ENCODE data around the gene SLC19A3. TPM values are rescaled to one million over a fixed set of nuclear protein-coding genes. Genes with fewer than 3 reads are reported as not detected.

The SLC19A3 gene
- total RNA-seq, 1 donor from 2014 or later = 1.9 TPM

Other genes starting within 250 kb of the SLC19A3 start
- 80.5 TPM for gene AGFG1, start 245.9 kb downstream of the SLC19A3 start, total RNA-seq
- gene SCYGR2, start 119.1 kb downstream of the SLC19A3 start, total RNA-seq = not detected
- gene SCYGR3, start 103.2 kb downstream of the SLC19A3 start, total RNA-seq = not detected
- not detected for gene SCYGR4, start 100.5 kb downstream of the SLC19A3 start, total RNA-seq
- not detected for gene SCYGR5, start 51.2 kb downstream of the SLC19A3 start, total RNA-seq
- not detected for gene SCYGR6, start 6.7 kb upstream of the SLC19A3 start, total RNA-seq
- not detected for gene SCYGR7, start 10.3 kb upstream of the SLC19A3 start, total RNA-seq
- not detected for gene SCYGR8, start 27.9 kb upstream of the SLC19A3 start, total RNA-seq
- 2.3 TPM for gene CCL20, start 95.8 kb upstream of the SLC19A3 start, total RNA-seq
- gene DAW1, start 153.6 kb upstream of the SLC19A3 start, total RNA-seq = not detected